Measurements from ENCODE around the gene ANKS1B. TPM values are rescaled to one million over a fixed set of nuclear protein-coding genes. Genes with fewer than 3 reads are reported as not detected.

ANKS1B gene
- total and polyA plus RNA-seq, 7 donors = 0.46 to 7.4 (median 3.6) TPM

- DNase-seq (no peak), ATAC-seq (no peak)
- H3K27ac ChIP-seq = no peak overlapping the region
- peaks cover 8% of the 10 kb centered on the region for H3K9me3 ChIP-seq
- no peaks in the 10 kb centered on the region for H3K4me1 ChIP-seq
- intact Hi-C loops (cut with DNase I) = no loop called here
- no peaks in the 10 kb centered on the region for H3K36me3 ChIP-seq (ENCODE audit: insufficient read depth in 1 of 2, low read depth in 1 of 2)
- WGBS, 3 donors = 72 to 86% (median 83%) methylated on average over 3 of the region's 3 CpGs
- no peaks in the 10 kb centered on the region for H3K27me3 ChIP-seq (ENCODE audit: insufficient read depth in 3 of 3, low read length in 2 of 3)
- TF ChIP-seq, protein P1, sequence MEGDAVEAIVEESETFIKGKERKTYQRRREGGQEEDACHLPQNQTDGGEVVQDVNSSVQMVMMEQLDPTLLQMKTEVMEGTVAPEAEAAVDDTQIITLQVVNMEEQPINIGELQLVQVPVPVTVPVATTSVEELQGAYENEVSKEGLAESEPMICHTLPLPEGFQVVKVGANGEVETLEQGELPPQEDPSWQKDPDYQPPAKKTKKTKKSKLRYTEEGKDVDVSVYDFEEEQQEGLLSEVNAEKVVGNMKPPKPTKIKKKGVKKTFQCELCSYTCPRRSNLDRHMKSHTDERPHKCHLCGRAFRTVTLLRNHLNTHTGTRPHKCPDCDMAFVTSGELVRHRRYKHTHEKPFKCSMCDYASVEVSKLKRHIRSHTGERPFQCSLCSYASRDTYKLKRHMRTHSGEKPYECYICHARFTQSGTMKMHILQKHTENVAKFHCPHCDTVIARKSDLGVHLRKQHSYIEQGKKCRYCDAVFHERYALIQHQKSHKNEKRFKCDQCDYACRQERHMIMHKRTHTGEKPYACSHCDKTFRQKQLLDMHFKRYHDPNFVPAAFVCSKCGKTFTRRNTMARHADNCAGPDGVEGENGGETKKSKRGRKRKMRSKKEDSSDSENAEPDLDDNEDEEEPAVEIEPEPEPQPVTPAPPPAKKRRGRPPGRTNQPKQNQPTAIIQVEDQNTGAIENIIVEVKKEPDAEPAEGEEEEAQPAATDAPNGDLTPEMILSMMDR (IDR thresholded peaks at IDR 0.05) = no peak
- H3K4me3 ChIP-seq = no peak overlapping the region
Observed at GRCh38 chr12:99713946-99714520, 270.7 kb downstream of the ANKS1B start.

GRCh38 chr12:99712281-99712680, 272.5 kb downstream of the ANKS1B start:
- TF ChIP-seq, protein P1 (IDR thresholded peaks at IDR 0.05) = no peak
- Histone ChIP-seq H3K36me3 (ENCODE audit: insufficient read depth in 1 of 2, low read depth in 1 of 2) (no peaks in the 10 kb centered on the region), H3K9me3 (peaks cover 8% of the 10 kb centered on the region), H3K4me3 (no peak overlapping the region), H3K4me1 (no peaks in the 10 kb centered on the region), H3K27ac (no peak overlapping the region), H3K27me3 (ENCODE audit: insufficient read depth in 3 of 3, low read length in 2 of 3) (no peaks in the 10 kb centered on the region)
- ATAC-seq (no peak), DNase-seq (no peak)
- intact Hi-C loops (cut with DNase I) = no loop called here

- no peaks in the 10 kb centered on the region for H3K36me3 ChIP-seq (ENCODE audit: insufficient read depth in 1 of 2, low read depth in 1 of 2)
- intact Hi-C loops (cut with DNase I) = no loop called here
- TF ChIP-seq, protein P1 (IDR thresholded peaks at IDR 0.05) = no peak
- no peaks in the 10 kb centered on the region for H3K27me3 ChIP-seq (ENCODE audit: insufficient read depth in 3 of 3, low read length in 2 of 3)
- no peak for DNase-seq
- no peak overlapping the region for H3K27ac ChIP-seq
- 66 to 79% (median 74%) methylated on average over 1 of the region's 1 CpG for WGBS, 3 donors
- no peak for ATAC-seq
- no peaks in the 10 kb centered on the region for H3K4me1 ChIP-seq
- H3K9me3 ChIP-seq = peaks cover 8% of the 10 kb centered on the region
- no peak overlapping the region for H3K4me3 ChIP-seq
Observed at GRCh38 chr12:99711246-99711645, 273.5 kb downstream of the ANKS1B start.

GRCh38 chr12:99709619-99710018, 275.1 kb downstream of the ANKS1B start:
- Histone ChIP-seq H3K4me1 (no peaks in the 10 kb centered on the region), H3K4me3 (no peak overlapping the region), H3K27me3 (ENCODE audit: insufficient read depth in 3 of 3, low read length in 2 of 3) (no peaks in the 10 kb centered on the region), H3K27ac (no peak overlapping the region), H3K36me3 (ENCODE audit: insufficient read depth in 1 of 2, low read depth in 1 of 2) (no peaks in the 10 kb centered on the region), H3K9me3 (peaks cover 8% of the 10 kb centered on the region)
- DNase-seq (no peak), ATAC-seq (no peak)
- TF ChIP-seq, protein P1 (IDR thresholded peaks at IDR 0.05) = no peak
- intact Hi-C loops (cut with DNase I) = no loop called here

DNA sequence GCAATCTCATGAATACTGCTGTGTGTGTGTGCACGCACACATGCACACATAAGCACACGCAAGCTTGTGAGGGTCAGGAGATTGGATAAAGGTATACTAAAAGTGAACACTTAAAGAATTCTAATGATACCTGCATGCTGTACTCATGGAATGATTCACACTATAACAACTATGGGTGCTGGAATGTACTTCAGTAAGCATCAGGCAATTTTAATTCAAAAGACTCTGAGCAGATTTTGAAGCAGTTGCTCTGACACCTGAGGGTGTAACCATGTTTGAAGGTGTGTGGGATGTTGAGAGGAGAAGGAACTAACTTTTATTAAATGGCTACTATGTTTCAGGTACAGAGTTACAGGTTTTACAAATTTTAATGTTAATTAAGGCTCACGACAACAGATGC, 275.6 kb downstream of the ANKS1B start:
- Histone ChIP-seq H3K4me3 (no peak overlapping the region), H3K9me3 (peaks cover 8% of the 10 kb centered on the region), H3K27me3 (ENCODE audit: insufficient read depth in 3 of 3, low read length in 2 of 3) (no peaks in the 10 kb centered on the region), H3K36me3 (ENCODE audit: insufficient read depth in 1 of 2, low read depth in 1 of 2) (no peaks in the 10 kb centered on the region), H3K4me1 (no peaks in the 10 kb centered on the region), H3K27ac (no peak overlapping the region)
- intact Hi-C loops (cut with DNase I) = no loop called here
- TF ChIP-seq, protein P1 (IDR thresholded peaks at IDR 0.05) = no peak
- ATAC-seq (no peak), DNase-seq (no peak)
- WGBS, 3 donors = 93 to 96% (median 94%) methylated on average over 3 of the region's 3 CpGs
